Measurements from ENCODE around the gene HRG.

- TF ChIP-seq CTCF (IDR thresholded peaks at IDR 0.05; ENCODE audit: low read depth, low read length, poor library complexity, severe bottlenecking) (no peak), EZH2phosphoT487 (IDR thresholded peaks at IDR 0.05; ENCODE audit: borderline replicate concordance, low read length) (no peak)
These were observed 24.9 kb upstream of the HRG start for GRCh38 chr3:186640929-186641328.

Measured in DOHH2 (cell line).